ENCODE results near the gene RGS7BP. TPM values are rescaled to one million over a fixed set of nuclear protein-coding genes. Genes with fewer than 3 reads are reported as not detected.

Gene RGS7BP
- total and polyA plus RNA-seq, 2 of the 13 experiments (the other 11 are each of a cell fraction or from before 2014, with no cell fraction given), result not detected

DNA sequence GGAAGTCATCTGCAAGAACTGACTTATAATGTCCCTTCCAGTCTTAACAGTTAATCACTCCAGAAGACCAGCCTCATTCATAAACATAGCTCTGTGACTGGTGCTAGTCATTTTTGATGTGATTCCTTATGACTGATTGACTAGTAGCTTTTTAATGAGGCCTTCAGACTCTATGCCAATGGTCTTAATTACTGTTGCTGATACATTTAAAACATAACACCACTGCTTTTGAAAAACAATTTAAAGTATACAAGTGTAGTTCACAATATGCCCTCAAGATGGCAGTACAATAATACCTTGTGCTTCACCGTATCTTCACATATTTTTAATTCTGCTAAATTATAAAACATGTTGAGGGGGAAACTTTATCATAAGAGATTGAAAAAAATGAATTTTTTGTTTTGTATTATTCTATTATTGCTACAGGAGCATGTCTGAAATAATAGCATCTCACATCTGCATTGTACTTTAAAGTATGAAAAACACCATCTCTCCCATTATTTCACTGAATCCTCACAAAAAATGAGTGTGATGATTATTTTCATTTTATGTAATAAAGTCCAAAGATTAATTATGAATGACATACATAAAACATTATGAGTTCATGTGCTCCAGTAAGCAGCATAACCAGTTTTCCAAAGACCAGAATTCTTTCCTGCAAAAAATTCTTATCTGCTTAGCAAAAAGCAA is 129.3 kb downstream of the RGS7BP start:
- H3K27ac ChIP-seq (ENCODE audit: extremely low read length, insufficient read depth, low read length), result no peak overlapping the region
- intact Hi-C loops (cut with micrococcal nuclease; ENCODE audit: unreplicated experiment) (loop anchor here (1.0 to 5.0 kb wide), 4 partner anchors 45 to 847 kb away; partner anchors contain the start of genes ADAMTS6, CWC27 and SREK1IP1), in situ Hi-C loops (cut with HindIII; ENCODE audit: extremely low pct_ligation_motif_present, low pct_unique_long_range_greater_than_20kb) (loop anchor here (5.0 to 25.0 kb wide), 2 partner anchors 152 to 852 kb away; partner anchors contain the start of gene ADAMTS6)
- no peaks in the 10 kb centered on the region; a peak in 1 of 5 replicates for H3K27me3 ChIP-seq (ENCODE audit: control insufficient read depth in 1 of 2, insufficient read depth in 2 of 2, low read length in 2 of 2)
- DNase-seq (ENCODE audit: low spot score) (no peak), FAIRE-seq (peak; percentile 68), ATAC-seq (no peak)
- WGBS (ENCODE audit: low lambda C conversion rate), result 8% methylated on average over 1 of the region's 1 CpG
- TF ChIP-seq PHF8 (CRISPR knock-in tag; IDR thresholded peaks at IDR 0.05) (no peak), ASH2L (IDR thresholded peaks at IDR 0.05; ENCODE audit: insufficient read length, low read depth, low read length) (no peak), ZNF121 (CRISPR knock-in tag; IDR thresholded peaks at IDR 0.05) (no peak), SMC3 (IDR thresholded peaks at IDR 0.05; ENCODE audit: low read length) (peak; percentile 51), PLRG1 (conservative IDR thresholded peaks at IDR 0.05) (no peak), AGO1 (IDR thresholded peaks at IDR 0.05; ENCODE audit: low read depth, low read length, poor library complexity, severe bottlenecking) (no peak), STAG1 (CRISPR knock-in tag; IDR thresholded peaks at IDR 0.05) (peak; percentile 69), SP4 (CRISPR knock-in tag; IDR thresholded peaks at IDR 0.05) (no peak)
- TF ChIP-seq, protein P1, sequence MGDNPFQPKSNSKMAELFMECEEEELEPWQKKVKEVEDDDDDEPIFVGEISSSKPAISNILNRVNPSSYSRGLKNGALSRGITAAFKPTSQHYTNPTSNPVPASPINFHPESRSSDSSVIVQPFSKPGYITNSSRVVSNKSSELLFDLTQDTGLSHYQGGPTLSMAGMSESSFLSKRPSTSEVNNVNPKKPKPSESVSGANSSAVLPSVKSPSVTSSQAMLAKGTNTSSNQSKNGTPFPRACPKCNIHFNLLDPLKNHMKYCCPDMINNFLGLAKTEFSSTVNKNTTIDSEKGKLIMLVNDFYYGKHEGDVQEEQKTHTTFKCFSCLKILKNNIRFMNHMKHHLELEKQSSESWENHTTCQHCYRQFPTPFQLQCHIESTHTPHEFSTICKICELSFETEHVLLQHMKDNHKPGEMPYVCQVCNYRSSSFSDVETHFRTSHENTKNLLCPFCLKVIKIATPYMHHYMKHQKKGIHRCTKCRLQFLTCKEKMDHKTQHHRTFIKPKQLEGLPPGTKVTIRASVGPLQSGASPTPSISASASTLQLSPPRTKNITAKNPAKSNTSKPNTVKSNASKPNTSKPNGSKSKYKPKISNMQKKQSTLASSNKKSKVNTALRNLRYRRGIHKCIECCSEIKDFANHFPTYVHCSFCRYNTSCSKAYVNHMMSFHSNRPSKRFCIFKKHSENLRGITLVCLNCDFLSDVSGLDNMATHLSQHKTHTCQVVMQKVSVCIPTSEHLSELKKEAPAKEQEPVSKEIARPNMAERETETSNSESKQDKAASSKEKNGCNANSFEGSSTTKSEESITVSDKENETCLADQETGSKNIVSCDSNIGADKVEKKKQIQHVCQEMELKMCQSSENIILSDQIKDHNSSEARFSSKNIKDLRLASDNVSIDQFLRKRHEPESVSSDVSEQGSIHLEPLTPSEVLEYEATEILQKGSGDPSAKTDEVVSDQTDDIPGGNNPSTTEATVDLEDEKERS (CRISPR knock-in tag; IDR thresholded peaks at IDR 0.05), result no peak
- TF ChIP-seq, protein P2, sequence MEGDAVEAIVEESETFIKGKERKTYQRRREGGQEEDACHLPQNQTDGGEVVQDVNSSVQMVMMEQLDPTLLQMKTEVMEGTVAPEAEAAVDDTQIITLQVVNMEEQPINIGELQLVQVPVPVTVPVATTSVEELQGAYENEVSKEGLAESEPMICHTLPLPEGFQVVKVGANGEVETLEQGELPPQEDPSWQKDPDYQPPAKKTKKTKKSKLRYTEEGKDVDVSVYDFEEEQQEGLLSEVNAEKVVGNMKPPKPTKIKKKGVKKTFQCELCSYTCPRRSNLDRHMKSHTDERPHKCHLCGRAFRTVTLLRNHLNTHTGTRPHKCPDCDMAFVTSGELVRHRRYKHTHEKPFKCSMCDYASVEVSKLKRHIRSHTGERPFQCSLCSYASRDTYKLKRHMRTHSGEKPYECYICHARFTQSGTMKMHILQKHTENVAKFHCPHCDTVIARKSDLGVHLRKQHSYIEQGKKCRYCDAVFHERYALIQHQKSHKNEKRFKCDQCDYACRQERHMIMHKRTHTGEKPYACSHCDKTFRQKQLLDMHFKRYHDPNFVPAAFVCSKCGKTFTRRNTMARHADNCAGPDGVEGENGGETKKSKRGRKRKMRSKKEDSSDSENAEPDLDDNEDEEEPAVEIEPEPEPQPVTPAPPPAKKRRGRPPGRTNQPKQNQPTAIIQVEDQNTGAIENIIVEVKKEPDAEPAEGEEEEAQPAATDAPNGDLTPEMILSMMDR (CRISPR knock-in tag; IDR thresholded peaks at IDR 0.05), result peak; percentile 68
- TF ChIP-seq, protein P3, sequence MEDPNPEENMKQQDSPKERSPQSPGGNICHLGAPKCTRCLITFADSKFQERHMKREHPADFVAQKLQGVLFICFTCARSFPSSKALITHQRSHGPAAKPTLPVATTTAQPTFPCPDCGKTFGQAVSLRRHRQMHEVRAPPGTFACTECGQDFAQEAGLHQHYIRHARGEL (CRISPR knock-in tag; IDR thresholded peaks at IDR 0.05), result no peak
- ChIA-PET POLR2A (no interaction called here), CTCF (ENCODE audit: low intra/inter-chr PET ratio, low total read pairs) (interaction anchor here (1.6 to 3.4 kb wide), 3 partner anchors 46 to 150 kb away, joined by 6 to 52 read pairs (median 7); no protein-coding TSS in a partner anchor)
- no peak overlapping the region for H3K9ac ChIP-seq (ENCODE audit: insufficient read depth, low read depth, low read length)
- no peak overlapping the region for H2AFZ ChIP-seq (ENCODE audit: low read length)
- BruUV-seq (replicated peaks), result no TSS peak
- H3K4me3 ChIP-seq (replicated peaks in 1 of 3; ENCODE audit: insufficient read depth in 1 of 3, low read depth in 2 of 3, low read length in 3 of 3), result no peak overlapping the region
- H3K4me1 ChIP-seq (ENCODE audit: insufficient read depth, low read length), result no peaks in the 10 kb centered on the region; the same call in 1 of the 2 replicates
- H3K4me2 ChIP-seq (ENCODE audit: low read depth, low read length), result no peak overlapping the region
- no peaks in the 10 kb centered on the region for H4K20me1 ChIP-seq (ENCODE audit: insufficient read depth, low read length)
- no peaks in the 10 kb centered on the region for H3K36me3 ChIP-seq (replicated peaks in 1 of 2; ENCODE audit: control insufficient read depth in 1 of 2, insufficient read depth in 2 of 2, low read length in 2 of 2)
- H3K9me3 ChIP-seq (ENCODE audit: low read length), result no peaks in the 10 kb centered on the region
- H3K79me2 ChIP-seq (ENCODE audit: insufficient read depth, low read length), result no peaks in the 10 kb centered on the region
